ENCODE data around the gene TSC22D1. TPM values are rescaled to one million over a fixed set of nuclear protein-coding genes. Genes with fewer than 3 reads are reported as not detected.

Gene TSC22D1
- total RNA-seq, 1 donor from 2014 or later, result 181 TPM

- Histone ChIP-seq H3K9me3 (ENCODE audit: low read depth) (no peaks in the 10 kb centered on the region), H3F3A (ENCODE audit: low read depth) (no peaks in the 10 kb centered on the region), H3K9ac (no peak overlapping the region), H3K36me3 (no peaks in the 10 kb centered on the region), H3K4me1 (no peaks in the 10 kb centered on the region), H3K27ac (no peak overlapping the region), H3K27me3 (no peaks in the 10 kb centered on the region), H3K4me2 (no peak overlapping the region), H3K4me3 (no peak overlapping the region), H4K20me1 (ENCODE audit: low read depth) (peaks cover 15% of the 10 kb centered on the region), H2AFZ (replicated peaks) (no peak overlapping the region), H3K79me2 (ENCODE audit: low read depth) (peaks cover 32% of the 10 kb centered on the region)
- peaks cover 7% of the 10 kb centered on the region for H3K9me3 Mint-ChIP-seq
- H3K4me1 Mint-ChIP-seq, result peaks cover 30% of the 10 kb centered on the region
- peaks cover 8% of the 10 kb centered on the region for H3K36me3 Mint-ChIP-seq
- no peak overlapping the region for H3K27ac Mint-ChIP-seq
- no peak overlapping the region for H3K4me3 Mint-ChIP-seq
- DNase-seq (ENCODE audit: low spot score), result no peak
- H3K27me3 Mint-ChIP-seq (ENCODE audit: insufficient read depth, low read depth), result no peaks in the 10 kb centered on the region
- TF ChIP-seq EZH2 (IDR thresholded peaks at IDR 0.05) (no peak), CTCF (IDR thresholded peaks at IDR 0.05) (no peak), EZH2phosphoT487 (IDR thresholded peaks at IDR 0.05) (no peak)
These were observed 123.1 kb downstream of the TSC22D1 start for GRCh38 chr13:44453069-44453468.

- H3K4me2 ChIP-seq, result no peak overlapping the region
These were observed 123.7 kb downstream of the TSC22D1 start for GRCh38 chr13:44452418-44452817.

GRCh38 chr13:44451651-44452050 is 124.5 kb downstream of the TSC22D1 start:
- Histone ChIP-seq H3K27ac (no peak overlapping the region), H3K79me2 (ENCODE audit: low read depth) (peaks cover 22% of the 10 kb centered on the region), H3K9ac (no peak overlapping the region), H3K36me3 (no peaks in the 10 kb centered on the region), H3K4me3 (no peak overlapping the region), H4K20me1 (ENCODE audit: low read depth) (peaks cover 15% of the 10 kb centered on the region), H3F3A (ENCODE audit: low read depth) (no peaks in the 10 kb centered on the region), H3K4me2 (no peak overlapping the region), H3K27me3 (no peaks in the 10 kb centered on the region), H2AFZ (replicated peaks) (no peak overlapping the region), H3K9me3 (ENCODE audit: low read depth) (no peaks in the 10 kb centered on the region), H3K4me1 (no peaks in the 10 kb centered on the region)
- Mint-ChIP-seq H3K27me3 (ENCODE audit: insufficient read depth, low read depth) (no peaks in the 10 kb centered on the region), H3K9me3 (peaks cover 5% of the 10 kb centered on the region), H3K27ac (no peak overlapping the region), H3K4me3 (no peak overlapping the region), H3K4me1 (peaks cover 29% of the 10 kb centered on the region), H3K36me3 (peaks cover 8% of the 10 kb centered on the region)
- DNase-seq (ENCODE audit: low spot score), result no peak
- TF ChIP-seq EZH2phosphoT487 (IDR thresholded peaks at IDR 0.05), result no peak
- TF ChIP-seq EZH2 (IDR thresholded peaks at IDR 0.05), result no peak
- no peak for TF ChIP-seq CTCF (IDR thresholded peaks at IDR 0.05)

More at GRCh38 chr13:44452418-44452817, 123.7 kb downstream of the TSC22D1 start:
- Histone ChIP-seq H3F3A (ENCODE audit: low read depth) (no peaks in the 10 kb centered on the region), H3K4me3 (no peak overlapping the region), H3K27me3 (no peaks in the 10 kb centered on the region), H2AFZ (replicated peaks) (no peak overlapping the region), H3K4me1 (no peaks in the 10 kb centered on the region), H3K9me3 (ENCODE audit: low read depth) (no peaks in the 10 kb centered on the region), H3K9ac (no peak overlapping the region), H4K20me1 (ENCODE audit: low read depth) (peaks cover 15% of the 10 kb centered on the region), H3K27ac (no peak overlapping the region), H3K79me2 (ENCODE audit: low read depth) (peaks cover 27% of the 10 kb centered on the region), H3K36me3 (no peaks in the 10 kb centered on the region)
- H3K36me3 Mint-ChIP-seq, result peaks cover 8% of the 10 kb centered on the region
- H3K9me3 Mint-ChIP-seq, result peaks cover 5% of the 10 kb centered on the region
- no peaks in the 10 kb centered on the region for H3K27me3 Mint-ChIP-seq (ENCODE audit: insufficient read depth, low read depth)
- peaks cover 29% of the 10 kb centered on the region for H3K4me1 Mint-ChIP-seq
- no peak for TF ChIP-seq EZH2phosphoT487 (IDR thresholded peaks at IDR 0.05)
- TF ChIP-seq EZH2 (IDR thresholded peaks at IDR 0.05), result no peak
- TF ChIP-seq CTCF (IDR thresholded peaks at IDR 0.05), result no peak
- no peak overlapping the region for H3K4me3 Mint-ChIP-seq
- no peak for DNase-seq (ENCODE audit: low spot score)
- H3K27ac Mint-ChIP-seq, result no peak overlapping the region

Measured in neural progenitor cell (in vitro differentiated cells).